Measurements from ENCODE around the gene TTF2.
A peak's percentile ranks its signal among the peaks of the same experiment; 100 is the strongest.

The TTF2 gene

GRCh38 chr1:117120774-117121588 lies 60.9 kb downstream of the TTF2 start:
- no peak for TF ChIP-seq CTCF (IDR thresholded peaks at IDR 0.05; ENCODE audit: insufficient read depth, low read length, missing control alignments)
- H3K4me3 ChIP-seq (ENCODE audit: low read depth, low read length): peak overlapping the region; percentile 93
- CTCF ChIA-PET: interaction anchor here (1.0 to 13.2 kb wide), 10 partner anchors 8 to 164 kb away, joined by 3 to 592 read pairs (median 6); no protein-coding TSS in a partner anchor
- POLR2A ChIA-PET: interaction anchor here (1.4 kb wide), 1 partner anchor 23 kb away, joined by 3 read pairs; no protein-coding TSS in a partner anchor
- DNase-seq (ENCODE audit: low read depth, low spot score): no peak

- POLR2A ChIA-PET: interaction anchor here (1.4 kb wide), 1 partner anchor 22 kb away, joined by 3 read pairs; no protein-coding TSS in a partner anchor
- TF ChIP-seq CTCF (IDR thresholded peaks at IDR 0.05; ENCODE audit: insufficient read depth, low read length, missing control alignments): peak; percentile 91
- DNase-seq (ENCODE audit: low read depth, low spot score): peak; percentile 77
- H3K4me3 ChIP-seq (ENCODE audit: low read depth, low read length): peak within 1 kb of the TSS; percentile 93
- CTCF ChIA-PET: interaction anchor here (0.7 to 13.2 kb wide), 24 partner anchors 8 to 248 kb away, joined by 3 to 592 read pairs (median 6); partner anchors contain the start of gene TTF2
These were observed 61.6 kb downstream of the TTF2 start, which contains the start of gene TRIM45 for GRCh38 chr1:117121589-117122329. TSS of gene TRIM45 (minus strand) at chr1:117121749. CDS start at chr1:117121201, 548 bp downstream.

- POLR2A ChIA-PET: interaction anchor here (1.4 kb wide), 1 partner anchor 21 kb away, joined by 3 read pairs; no protein-coding TSS in a partner anchor
- DNase-seq (ENCODE audit: low read depth, low spot score): no peak
- no peak for TF ChIP-seq CTCF (IDR thresholded peaks at IDR 0.05; ENCODE audit: insufficient read depth, low read length, missing control alignments)
- CTCF ChIA-PET: interaction anchor here (0.7 to 13.2 kb wide), 23 partner anchors 9 to 247 kb away, joined by 3 to 592 read pairs (median 6); partner anchors contain the start of gene TTF2
- H3K4me3 ChIP-seq (ENCODE audit: low read depth, low read length): peak overlapping the region; percentile 93
These were observed 62.4 kb downstream of the TTF2 start for GRCh38 chr1:117122330-117123025.

GRCh38 chr1:117123274-117123673 lies 63.1 kb downstream of the TTF2 start:
- ChIA-PET POLR2A (no interaction called here), CTCF (interaction anchor here (1.0 to 13.2 kb wide), 15 partner anchors 9 to 161 kb away, joined by 3 to 592 read pairs (median 9); partner anchors contain the start of gene TTF2)
- no peak for DNase-seq (ENCODE audit: low read depth, low spot score)
- no peak for TF ChIP-seq CTCF (IDR thresholded peaks at IDR 0.05; ENCODE audit: insufficient read depth, low read length, missing control alignments)
- H3K4me3 ChIP-seq (ENCODE audit: low read depth, low read length): no peak overlapping the region

GRCh38 chr1:117124661-117125060 lies 64.5 kb downstream of the TTF2 start:
- no peak overlapping the region for H3K4me3 ChIP-seq (ENCODE audit: low read depth, low read length)
- ChIA-PET POLR2A (no interaction called here), CTCF (interaction anchor here (0.8 to 13.2 kb wide), 8 partner anchors 12 to 160 kb away, joined by 3 to 592 read pairs (median 18); partner anchors contain the start of gene TTF2)
- no peak for DNase-seq (ENCODE audit: low read depth, low spot score)
- no peak for TF ChIP-seq CTCF (IDR thresholded peaks at IDR 0.05; ENCODE audit: insufficient read depth, low read length, missing control alignments)
